ENCODE measurements around the gene NCEH1. TPM values are rescaled to one million over a fixed set of nuclear protein-coding genes. Genes with fewer than 3 reads are reported as not detected.

Gene NCEH1
- total RNA-seq, 1 experiment from 2014 or later = 73.0 TPM

GRCh38 chr3:172697558-172697957, 13.3 kb downstream of the NCEH1 start:
- H3K9me3 ChIP-seq (ENCODE audit: control insufficient read depth, insufficient read depth, low read depth, low read length) = no peaks in the 10 kb centered on the region
- no peak overlapping the region for H3K4me3 ChIP-seq (ENCODE audit: low read depth in 2 of 2, low read length in 2 of 2)
- no peak for ATAC-seq
- intact Hi-C loops (cut with micrococcal nuclease; ENCODE audit: unreplicated experiment) = no loop called here
- no peak overlapping the region for H3K27ac ChIP-seq (ENCODE audit: low read length)
- no TSS peak for BruUV-seq (replicated peaks)
- CTCF ChIA-PET = interaction anchor here (0.6 kb wide), 1 partner anchor 14 kb away, joined by 12 read pairs; no protein-coding TSS in a partner anchor
- peaks cover 23% of the 10 kb centered on the region for H3K4me1 ChIP-seq (ENCODE audit: control insufficient read depth, insufficient read depth, low read length)
- in situ Hi-C loops (cut with HindIII; ENCODE audit: low pct_unique_long_range_greater_than_20kb, low sequenced_read_pairs) = no loop called here
- H3K27me3 ChIP-seq (ENCODE audit: control insufficient read depth, insufficient read depth, low read length) = no peaks in the 10 kb centered on the region
- no peak for TF ChIP-seq REST (IDR thresholded peaks at IDR 0.05; ENCODE audit: insufficient read depth in 1 of 2, low read depth in 2 of 2, low read length in 1 of 2)
- no peak for DNase-seq (ENCODE audit: low read depth, low spot score)
- POLR2A ChIA-PET = interaction anchor here (0.5 to 0.6 kb wide), 2 partner anchors 11 to 517 kb away, joined by 5 to 7 read pairs; no protein-coding TSS in a partner anchor
- H3K36me3 ChIP-seq (ENCODE audit: control insufficient read depth, insufficient read depth, low read length) = no peaks in the 10 kb centered on the region

DNA sequence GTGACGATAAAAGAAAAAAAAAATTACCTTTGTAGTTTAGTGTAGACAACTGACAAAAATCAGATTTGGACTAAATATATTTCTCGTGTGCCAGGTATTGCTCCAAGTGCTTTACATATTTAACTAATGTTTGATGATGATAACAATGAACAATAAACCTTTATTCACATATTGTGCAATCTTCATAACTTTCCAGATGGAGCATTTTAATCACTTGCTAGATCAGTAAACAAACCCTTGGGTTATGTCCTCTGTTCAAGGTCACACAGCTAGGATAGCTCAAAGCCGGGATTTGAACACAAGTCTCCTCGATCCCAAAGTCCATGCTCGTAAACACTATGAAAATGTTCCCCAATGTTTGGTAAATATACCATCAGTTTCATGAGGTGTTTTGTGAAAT, 14.5 kb downstream of the NCEH1 start:
- DNase-seq (ENCODE audit: low read depth, low spot score) (no peak), ATAC-seq (no peak)
- H3K36me3 ChIP-seq (ENCODE audit: control insufficient read depth, insufficient read depth, low read length) = no peaks in the 10 kb centered on the region
- H3K27ac ChIP-seq (ENCODE audit: low read length) = no peak overlapping the region
- no peaks in the 10 kb centered on the region for H3K9me3 ChIP-seq (ENCODE audit: control insufficient read depth, insufficient read depth, low read depth, low read length)
- H3K27me3 ChIP-seq (ENCODE audit: control insufficient read depth, insufficient read depth, low read length) = no peaks in the 10 kb centered on the region
- TF ChIP-seq POLR2AphosphoS5 (IDR thresholded peaks at IDR 0.05; ENCODE audit: low read depth, low read length) (no peak), TCF7L2 (IDR thresholded peaks at IDR 0.05; ENCODE audit: low read depth, low read length) (no peak), REST (IDR thresholded peaks at IDR 0.05; ENCODE audit: insufficient read depth in 1 of 2, low read depth in 2 of 2, low read length in 1 of 2) (no peak), SIN3A (IDR thresholded peaks at IDR 0.05; ENCODE audit: borderline replicate concordance, insufficient read depth, low read depth, low read length) (no peak), CTCF (IDR thresholded peaks at IDR 0.05) (no peak)
- peaks cover 24% of the 10 kb centered on the region for H3K4me1 ChIP-seq (ENCODE audit: control insufficient read depth, insufficient read depth, low read length)
- in situ Hi-C loops (cut with HindIII; ENCODE audit: low pct_unique_long_range_greater_than_20kb, low sequenced_read_pairs) = no loop called here
- intact Hi-C loops (cut with micrococcal nuclease; ENCODE audit: unreplicated experiment) = no loop called here
- ChIA-PET POLR2A (interaction anchor here (0.6 kb wide), 1 partner anchor 54 kb away, joined by 8 read pairs; no protein-coding TSS in a partner anchor), CTCF (no interaction called here)
- BruUV-seq (replicated peaks) = no TSS peak
- H3K4me3 ChIP-seq (ENCODE audit: low read depth in 2 of 2, low read length in 2 of 2) = no peak overlapping the region
